Measurements from ENCODE around the gene KIRREL3. TPM values are rescaled to one million over a fixed set of nuclear protein-coding genes. Genes with fewer than 3 reads are reported as not detected.

Gene KIRREL3
- total RNA-seq, 1 experiment from 2014 or later = not detected

- in situ Hi-C loops (cut with HindIII; ENCODE audit: low pct_unique_long_range_greater_than_20kb, low sequenced_read_pairs) = no loop called here
- no peak for DNase-seq (ENCODE audit: low read depth, low spot score)
Observed at GRCh38 chr11:126475014-126475991, 525.3 kb downstream of the KIRREL3 start.

GRCh38 chr11:126474220-126474619 lies 526.4 kb downstream of the KIRREL3 start:
- DNase-seq (ENCODE audit: low read depth, low spot score) = no peak
- in situ Hi-C loops (cut with HindIII; ENCODE audit: low pct_unique_long_range_greater_than_20kb, low sequenced_read_pairs) = no loop called here

DNA sequence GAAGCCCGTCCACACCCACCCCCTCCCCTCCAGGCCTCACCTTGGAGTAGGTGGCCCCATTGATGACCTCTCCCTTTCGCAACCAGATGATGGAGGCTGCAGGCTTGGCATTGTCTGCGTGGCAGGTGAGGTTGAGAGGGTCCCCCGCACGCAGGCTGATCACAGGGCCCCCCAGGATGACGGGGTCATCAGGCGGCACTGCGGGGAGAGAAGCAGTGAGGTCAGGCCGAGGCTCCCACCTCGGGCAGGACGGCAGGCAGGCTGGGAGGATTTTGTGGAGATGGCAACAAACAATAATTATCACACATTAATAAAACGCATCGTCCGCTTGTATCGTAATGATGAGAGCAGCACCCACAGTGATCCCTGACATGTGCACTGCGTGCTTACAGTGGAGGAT lies 527.3 kb downstream of the KIRREL3 start:
- in situ Hi-C loops (cut with HindIII; ENCODE audit: low pct_unique_long_range_greater_than_20kb, low sequenced_read_pairs) = no loop called here
- DNase-seq (ENCODE audit: low read depth, low spot score) = no peak

DNA sequence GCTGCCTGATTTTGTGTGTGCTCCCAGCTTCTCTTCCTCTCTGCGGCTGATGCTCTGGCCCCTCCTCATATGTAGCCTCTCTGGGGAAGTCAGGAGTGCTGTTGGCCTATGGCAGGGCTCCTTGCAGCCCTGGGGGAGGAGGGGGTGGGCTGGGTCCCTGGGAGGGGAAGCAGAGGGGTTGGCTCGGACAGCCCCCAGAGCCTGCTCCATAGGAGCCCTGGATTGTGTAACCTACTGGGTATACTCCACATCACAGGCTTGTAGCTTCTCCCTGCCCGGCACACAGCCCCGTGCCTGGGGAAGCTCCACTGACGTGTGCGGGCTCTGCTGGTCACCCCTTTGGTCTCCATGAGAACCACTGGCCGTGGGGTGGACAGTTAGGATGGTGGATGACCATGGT lies 531.3 kb downstream of the KIRREL3 start:
- no peak for DNase-seq (ENCODE audit: low read depth, low spot score)
- in situ Hi-C loops (cut with HindIII; ENCODE audit: low pct_unique_long_range_greater_than_20kb, low sequenced_read_pairs) = no loop called here

DNA sequence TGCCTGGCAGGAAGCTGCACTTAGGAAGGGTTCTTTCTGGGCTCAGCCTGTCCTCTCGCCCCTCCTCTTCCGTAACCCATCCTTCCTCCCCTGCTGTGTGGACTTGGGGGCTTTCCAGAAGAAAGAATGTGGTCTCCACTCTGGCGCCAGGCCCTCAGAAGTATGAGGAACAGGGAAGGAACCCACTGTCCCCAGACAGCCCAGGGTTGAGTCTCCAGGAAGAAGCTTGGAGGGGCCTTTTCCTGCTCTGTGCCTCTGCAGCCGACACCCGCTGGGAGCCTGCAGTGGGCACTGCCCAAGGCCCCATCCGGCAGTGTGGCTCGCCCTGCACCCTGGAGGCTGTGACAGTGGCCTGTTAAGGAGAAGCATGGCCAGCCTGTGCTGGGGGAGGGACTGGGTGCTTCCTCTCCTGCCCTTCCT lies 532.5 kb downstream of the KIRREL3 start:
- in situ Hi-C loops (cut with HindIII; ENCODE audit: low pct_unique_long_range_greater_than_20kb, low sequenced_read_pairs) = no loop called here
- no peak for DNase-seq (ENCODE audit: low read depth, low spot score)

- DNase-seq (ENCODE audit: low read depth, low spot score) = no peak
- in situ Hi-C loops (cut with HindIII; ENCODE audit: low pct_unique_long_range_greater_than_20kb, low sequenced_read_pairs) = no loop called here
Observed at GRCh38 chr11:126467471-126467870, 533.1 kb downstream of the KIRREL3 start.

DNA sequence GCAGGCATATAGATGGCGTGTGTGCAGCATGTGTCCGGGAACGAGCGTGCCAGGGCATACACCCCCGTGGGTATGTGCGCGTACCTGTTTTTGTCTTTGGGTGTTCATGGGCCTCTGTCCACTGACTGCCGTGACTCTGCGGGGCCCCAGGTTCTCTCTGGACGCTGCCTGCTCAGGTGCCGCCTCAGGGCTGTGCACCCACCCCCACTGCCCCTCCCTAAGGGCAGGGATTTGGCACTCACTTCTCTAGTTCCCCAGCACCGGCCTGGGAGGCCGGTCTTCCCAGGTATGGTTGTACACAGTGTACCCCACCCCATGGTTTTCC lies 533.6 kb downstream of the KIRREL3 start:
- in situ Hi-C loops (cut with HindIII; ENCODE audit: low pct_unique_long_range_greater_than_20kb, low sequenced_read_pairs) = no loop called here
- no peak for DNase-seq (ENCODE audit: low read depth, low spot score)

DNA sequence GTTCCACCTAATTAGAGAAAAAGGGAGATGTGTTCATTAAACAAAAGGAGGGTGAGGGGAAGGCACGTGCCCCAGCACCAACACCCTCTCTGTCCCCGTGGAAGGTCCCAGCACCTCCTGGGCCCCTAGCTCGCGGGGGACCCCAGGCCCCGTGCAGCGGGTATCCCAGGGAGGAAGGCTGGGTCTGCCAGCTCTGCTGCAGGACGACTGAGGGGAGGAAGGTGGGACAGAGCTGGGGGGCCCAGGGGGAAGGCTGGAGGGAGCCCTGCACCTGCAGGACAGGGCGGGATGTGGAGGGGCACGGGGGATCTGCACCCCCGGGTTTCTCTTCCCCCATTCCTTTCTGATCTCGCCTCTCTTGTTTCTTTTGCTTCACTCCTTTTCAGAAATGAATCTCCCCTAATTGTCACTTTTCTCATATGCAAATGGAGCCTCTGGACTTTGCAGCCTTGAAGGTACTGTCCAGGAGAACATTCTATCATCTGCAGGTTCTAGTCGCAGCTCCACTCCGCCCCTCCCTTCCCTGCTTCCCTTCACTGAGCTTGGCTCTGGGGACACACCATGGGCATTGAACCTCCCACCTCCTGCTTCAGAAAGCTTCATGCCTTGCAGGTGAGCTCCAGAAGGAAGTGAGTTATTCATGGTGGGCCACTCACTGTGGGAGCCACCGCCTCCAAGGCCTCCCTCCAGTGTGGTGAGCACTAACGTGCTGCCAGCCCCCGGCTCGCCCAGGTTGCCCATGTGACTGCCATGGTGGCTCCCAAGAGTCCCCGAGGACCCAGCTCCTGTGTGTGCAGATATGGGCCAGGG lies 534.1 kb downstream of the KIRREL3 start:
- in situ Hi-C loops (cut with HindIII; ENCODE audit: low pct_unique_long_range_greater_than_20kb, low sequenced_read_pairs) = no loop called here
- DNase-seq (ENCODE audit: low read depth, low spot score) = no peak

DNA sequence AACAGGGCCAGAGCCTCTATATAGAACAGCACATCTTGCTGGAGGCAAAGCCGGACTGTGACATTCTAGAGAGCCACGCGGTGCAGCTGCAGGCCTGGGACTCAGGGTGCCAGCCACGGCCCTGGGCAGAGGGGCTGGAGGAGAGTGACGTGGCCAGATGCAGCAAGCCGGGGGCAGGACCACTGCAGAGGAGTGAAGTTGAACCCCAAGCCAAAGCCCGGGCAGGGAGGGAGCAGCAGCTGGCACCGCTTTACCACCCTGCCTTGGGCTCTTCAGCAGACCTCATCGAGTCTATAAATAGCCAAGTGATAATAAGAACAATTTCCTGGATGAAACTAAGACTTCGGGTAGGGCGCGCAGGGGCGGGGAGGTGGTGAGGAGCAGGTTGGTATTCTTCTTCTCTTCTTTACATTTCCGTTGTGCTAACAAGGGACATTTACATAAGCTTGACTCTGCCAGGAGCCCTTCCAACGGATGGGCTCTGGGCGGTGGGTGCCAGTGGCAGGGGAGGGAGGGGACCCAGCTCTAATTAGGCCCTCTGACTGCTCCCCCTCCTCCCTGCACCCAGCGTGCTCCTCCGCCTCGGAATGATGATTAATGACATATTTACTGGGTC lies 534.9 kb downstream of the KIRREL3 start:
- no peak for DNase-seq (ENCODE audit: low read depth, low spot score)
- in situ Hi-C loops (cut with HindIII; ENCODE audit: low pct_unique_long_range_greater_than_20kb, low sequenced_read_pairs) = no loop called here

GRCh38 chr11:126464796-126465195 lies 535.8 kb downstream of the KIRREL3 start:
- in situ Hi-C loops (cut with HindIII; ENCODE audit: low pct_unique_long_range_greater_than_20kb, low sequenced_read_pairs) = no loop called here
- no peak for DNase-seq (ENCODE audit: low read depth, low spot score)

DNA sequence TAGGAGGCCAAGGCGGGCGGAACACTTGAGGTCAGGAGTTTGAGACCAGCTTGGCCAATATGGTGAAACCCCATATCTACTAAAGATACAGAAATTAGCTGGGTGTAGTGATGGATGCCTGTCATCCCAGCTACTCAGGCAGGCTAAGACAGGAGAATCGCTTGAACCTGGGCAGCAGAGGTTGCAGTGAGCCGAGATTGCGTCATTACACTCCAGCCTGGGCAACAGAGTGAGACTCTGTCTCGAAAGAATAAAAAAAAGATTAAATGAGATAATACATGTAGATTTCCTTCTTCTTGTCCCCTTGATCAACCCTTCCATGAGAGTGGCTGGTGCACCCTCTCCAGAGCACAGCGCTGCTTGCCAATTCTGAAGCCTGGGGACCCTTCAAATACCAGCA lies 538.1 kb downstream of the KIRREL3 start:
- in situ Hi-C loops (cut with HindIII; ENCODE audit: low pct_unique_long_range_greater_than_20kb, low sequenced_read_pairs) = no loop called here
- no peak for DNase-seq (ENCODE audit: low read depth, low spot score)

- in situ Hi-C loops (cut with HindIII; ENCODE audit: low pct_unique_long_range_greater_than_20kb, low sequenced_read_pairs) = no loop called here
Observed at GRCh38 chr11:126461996-126462395, 538.6 kb downstream of the KIRREL3 start.

GRCh38 chr11:126461096-126461440 lies 539.5 kb downstream of the KIRREL3 start:
- in situ Hi-C loops (cut with HindIII; ENCODE audit: low pct_unique_long_range_greater_than_20kb, low sequenced_read_pairs) = no loop called here
- DNase-seq (ENCODE audit: low read depth, low spot score) = no peak

More at GRCh38 chr11:126461996-126462395, 538.6 kb downstream of the KIRREL3 start:
- DNase-seq (ENCODE audit: low read depth, low spot score) = no peak

- in situ Hi-C loops (cut with HindIII; ENCODE audit: low pct_unique_long_range_greater_than_20kb, low sequenced_read_pairs) = no loop called here
- no peak for DNase-seq (ENCODE audit: low read depth, low spot score)
Observed at GRCh38 chr11:126460417-126461095, 540.0 kb downstream of the KIRREL3 start.

- in situ Hi-C loops (cut with HindIII; ENCODE audit: low pct_unique_long_range_greater_than_20kb, low sequenced_read_pairs) = no loop called here
- no peak for DNase-seq (ENCODE audit: low read depth, low spot score)
Observed at GRCh38 chr11:126459691-126460281, 540.8 kb downstream of the KIRREL3 start.

GRCh38 chr11:126457817-126458216 lies 542.8 kb downstream of the KIRREL3 start:
- in situ Hi-C loops (cut with HindIII; ENCODE audit: low pct_unique_long_range_greater_than_20kb, low sequenced_read_pairs) = no loop called here
- DNase-seq (ENCODE audit: low read depth, low spot score) = no peak

DNA sequence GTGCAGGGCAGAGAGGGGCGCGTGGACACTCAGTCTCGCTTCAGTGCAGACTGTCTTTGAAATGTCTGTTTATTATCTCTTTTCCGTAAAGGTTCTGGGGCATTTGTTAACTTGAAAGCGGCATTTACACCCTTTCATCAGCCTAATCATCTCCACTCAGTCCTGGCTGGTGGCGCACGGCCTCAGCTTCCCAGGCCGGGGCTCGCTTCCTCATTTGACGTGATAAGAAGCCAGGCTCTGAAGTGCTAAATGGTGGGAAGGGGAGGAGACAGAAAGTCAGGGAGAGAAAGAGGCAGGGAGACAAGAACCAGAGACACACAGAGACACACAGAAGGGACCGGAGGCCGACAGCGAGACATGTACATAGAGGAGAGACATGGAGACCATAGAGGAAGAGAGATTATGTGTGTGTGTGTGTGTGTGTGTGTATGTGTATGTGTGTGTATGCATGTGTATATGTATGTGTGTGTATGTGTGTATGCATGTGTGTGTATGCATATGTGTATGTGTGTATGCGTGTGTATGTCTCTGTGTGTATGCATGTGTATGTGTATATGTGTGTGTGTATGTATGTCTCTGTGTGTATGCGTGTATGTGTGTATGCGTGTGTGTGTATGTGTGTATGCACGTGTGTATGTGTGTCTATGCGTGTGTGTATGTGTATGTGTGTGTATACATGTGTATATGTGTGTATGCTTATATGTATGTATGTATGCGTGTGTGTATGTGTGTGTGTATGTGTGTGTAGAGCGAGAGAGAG lies 543.6 kb downstream of the KIRREL3 start:
- in situ Hi-C loops (cut with HindIII; ENCODE audit: low pct_unique_long_range_greater_than_20kb, low sequenced_read_pairs) = no loop called here
- no peak for DNase-seq (ENCODE audit: low read depth, low spot score)
